ENCODE data around the gene FAM3A.
A peak's percentile ranks its signal among the peaks of the same experiment; 100 is the strongest.

The FAM3A gene

DNA sequence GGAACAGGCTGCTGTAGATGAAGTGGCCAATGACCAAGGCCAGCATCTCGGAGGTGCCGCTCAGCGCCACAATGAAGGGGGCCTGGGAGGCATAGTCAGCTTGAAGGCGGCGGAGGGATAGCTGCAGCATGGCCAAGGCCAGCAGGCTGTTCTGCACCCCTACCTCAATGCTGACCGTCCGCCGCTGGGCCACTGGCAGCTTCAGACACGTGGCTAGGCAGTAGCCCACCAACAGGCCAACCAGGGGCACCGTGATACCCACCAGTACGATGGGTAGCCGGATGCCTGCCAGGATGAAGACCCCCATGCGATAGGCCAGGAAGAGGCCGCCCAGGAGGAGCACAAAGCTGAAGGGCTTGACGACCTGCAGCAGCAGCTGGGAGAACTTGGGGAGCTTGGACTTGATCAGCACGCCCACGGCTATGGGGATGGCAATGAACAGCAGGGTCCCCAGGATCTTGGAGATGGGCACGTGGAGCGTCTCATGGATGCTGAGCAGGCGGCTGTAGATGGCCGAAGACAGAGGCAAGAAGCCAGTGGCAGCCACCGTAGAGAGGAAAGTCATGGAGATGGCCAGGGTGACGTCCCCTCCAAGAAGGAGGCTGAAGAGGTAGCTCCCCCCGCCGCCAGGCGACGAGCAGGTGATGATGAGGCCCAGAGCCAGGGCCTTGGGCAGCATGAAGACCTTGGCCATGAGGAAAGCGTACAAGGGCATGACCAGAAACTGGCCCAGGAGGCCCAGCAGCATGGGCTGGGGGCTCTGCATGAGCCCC lies 28.3 kb downstream of the FAM3A start:
- Histone ChIP-seq H2AFZ (ENCODE audit: low read length) (no peak overlapping the region), H3K27me3 (replicated peaks; ENCODE audit: insufficient read depth, low read length) (no peaks in the 10 kb centered on the region), H3F3A (ENCODE audit: insufficient read depth, low read length) (peaks cover 3% of the 10 kb centered on the region), H3K4me3 (ENCODE audit: low read length) (no peak overlapping the region), H3K4me2 (ENCODE audit: low read depth, low read length) (no peak overlapping the region), H3K79me2 (ENCODE audit: low read length) (peaks cover 32% of the 10 kb centered on the region), H3K4me1 (ENCODE audit: low read length) (0 out of 2 replicates have a peak, but pooled peaks cover 4% of the 10 kb centered on the region), H3K9ac (ENCODE audit: low read length) (no peak overlapping the region), H3K27ac (ENCODE audit: low read length) (no peak overlapping the region), H4K20me1 (ENCODE audit: insufficient read depth, low read length) (no peaks in the 10 kb centered on the region), H3K9me3 (replicated peaks; ENCODE audit: insufficient read depth, low read length) (no peaks in the 10 kb centered on the region), H3K9me2 (replicated peaks; ENCODE audit: insufficient read depth, low read length) (no peaks in the 10 kb centered on the region), H3K36me3 (replicated peaks; ENCODE audit: insufficient read depth, low read length) (no peaks in the 10 kb centered on the region; the same call in 1 of the 2 replicates)
- TF ChIP-seq EZH2 (optimal IDR thresholded peaks at IDR 0.05; ENCODE audit: low read depth, low read length) (no peak), EZH2phosphoT487 (IDR thresholded peaks at IDR 0.05; ENCODE audit: low read length) (no peak)
- TF ChIP-seq, protein P1, sequence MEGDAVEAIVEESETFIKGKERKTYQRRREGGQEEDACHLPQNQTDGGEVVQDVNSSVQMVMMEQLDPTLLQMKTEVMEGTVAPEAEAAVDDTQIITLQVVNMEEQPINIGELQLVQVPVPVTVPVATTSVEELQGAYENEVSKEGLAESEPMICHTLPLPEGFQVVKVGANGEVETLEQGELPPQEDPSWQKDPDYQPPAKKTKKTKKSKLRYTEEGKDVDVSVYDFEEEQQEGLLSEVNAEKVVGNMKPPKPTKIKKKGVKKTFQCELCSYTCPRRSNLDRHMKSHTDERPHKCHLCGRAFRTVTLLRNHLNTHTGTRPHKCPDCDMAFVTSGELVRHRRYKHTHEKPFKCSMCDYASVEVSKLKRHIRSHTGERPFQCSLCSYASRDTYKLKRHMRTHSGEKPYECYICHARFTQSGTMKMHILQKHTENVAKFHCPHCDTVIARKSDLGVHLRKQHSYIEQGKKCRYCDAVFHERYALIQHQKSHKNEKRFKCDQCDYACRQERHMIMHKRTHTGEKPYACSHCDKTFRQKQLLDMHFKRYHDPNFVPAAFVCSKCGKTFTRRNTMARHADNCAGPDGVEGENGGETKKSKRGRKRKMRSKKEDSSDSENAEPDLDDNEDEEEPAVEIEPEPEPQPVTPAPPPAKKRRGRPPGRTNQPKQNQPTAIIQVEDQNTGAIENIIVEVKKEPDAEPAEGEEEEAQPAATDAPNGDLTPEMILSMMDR (IDR thresholded peaks at IDR 0.05; ENCODE audit: low read length): no peak
- DNase-seq: no peak

DNA sequence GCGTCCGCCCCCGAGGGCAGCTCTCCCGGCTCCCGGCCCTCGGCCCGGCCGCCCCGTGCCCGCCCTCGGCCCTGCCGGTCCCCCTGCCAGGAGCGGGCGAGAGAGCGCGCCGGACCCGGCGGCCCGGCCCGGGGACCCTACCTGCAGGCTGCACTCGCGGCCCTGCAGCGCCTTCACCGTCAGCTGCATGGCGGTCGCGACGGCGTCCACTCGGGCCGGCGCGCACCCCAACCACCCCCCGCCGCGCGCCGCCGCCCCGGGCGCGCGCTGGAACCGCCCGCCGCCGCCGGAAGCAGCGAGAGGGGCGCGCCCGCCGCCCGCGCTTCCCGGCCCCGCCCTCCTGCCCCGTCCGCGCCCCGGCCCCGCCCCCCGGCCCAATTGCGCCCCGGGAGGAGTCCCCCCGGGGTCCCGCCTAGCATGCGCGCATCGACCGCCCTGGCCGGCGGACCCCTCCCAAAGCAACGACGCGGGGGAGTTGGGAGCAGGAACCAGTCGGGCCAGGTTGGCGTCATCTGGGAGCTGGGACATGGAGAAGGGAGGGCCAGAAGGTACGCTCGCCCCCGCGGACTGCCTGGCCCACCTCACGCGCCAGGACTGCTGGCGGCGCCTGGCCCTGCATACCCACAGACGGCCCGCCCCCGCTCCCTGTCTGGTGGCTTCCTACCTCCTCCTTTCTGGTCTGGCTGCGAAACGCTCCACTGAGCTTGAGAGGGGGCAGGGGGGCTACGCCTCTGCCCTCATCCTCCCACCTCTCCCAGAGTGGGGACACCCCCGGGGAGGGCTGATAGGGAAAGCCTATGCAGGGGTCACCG lies 29.4 kb downstream of the FAM3A start, which contains the start of gene UBL4A:
UBL4A (minus strand) TSS at position 220 of the 812 bp plus-strand sequence; CDS start at position 189, 31 bp downstream.
- TF ChIP-seq EZH2phosphoT487 (IDR thresholded peaks at IDR 0.05; ENCODE audit: low read length): no peak
- TF ChIP-seq EZH2 (optimal IDR thresholded peaks at IDR 0.05; ENCODE audit: low read depth, low read length): no peak
- TF ChIP-seq, protein P1 (IDR thresholded peaks at IDR 0.05; ENCODE audit: low read length): no peak
- no peaks in the 10 kb centered on the region for H3K9me2 ChIP-seq (replicated peaks; ENCODE audit: insufficient read depth, low read length)
- H3K4me2 ChIP-seq (ENCODE audit: low read depth, low read length): peak within 1 kb of the TSS; percentile 70
- peak within 1 kb of the TSS; percentile 78 for H3K9ac ChIP-seq (ENCODE audit: low read length)
- H2AFZ ChIP-seq (ENCODE audit: low read length): no peak within 1 kb of the TSS
- H3K27ac ChIP-seq (ENCODE audit: low read length): 0 out of 2 replicates have a peak within 1 kb of the TSS, but pooled peaks have one; percentile 13
- H3K4me1 ChIP-seq (ENCODE audit: low read length): 0 out of 2 replicates have a peak, but pooled peaks cover 4% of the 10 kb centered on the region
- DNase-seq: peak; percentile 41
- H3K27me3 ChIP-seq (replicated peaks; ENCODE audit: insufficient read depth, low read length): no peaks in the 10 kb centered on the region
- H3K36me3 ChIP-seq (replicated peaks; ENCODE audit: insufficient read depth, low read length): no peaks in the 10 kb centered on the region; the same call in 1 of the 2 replicates
- peak within 1 kb of the TSS; percentile 65 for H3K4me3 ChIP-seq (ENCODE audit: low read length)
- H3K9me3 ChIP-seq (replicated peaks; ENCODE audit: insufficient read depth, low read length): no peaks in the 10 kb centered on the region
- H3F3A ChIP-seq (ENCODE audit: insufficient read depth, low read length): peaks cover 3% of the 10 kb centered on the region
- no peaks in the 10 kb centered on the region for H4K20me1 ChIP-seq (ENCODE audit: insufficient read depth, low read length)
- peaks cover 32% of the 10 kb centered on the region for H3K79me2 ChIP-seq (ENCODE audit: low read length)

DNA sequence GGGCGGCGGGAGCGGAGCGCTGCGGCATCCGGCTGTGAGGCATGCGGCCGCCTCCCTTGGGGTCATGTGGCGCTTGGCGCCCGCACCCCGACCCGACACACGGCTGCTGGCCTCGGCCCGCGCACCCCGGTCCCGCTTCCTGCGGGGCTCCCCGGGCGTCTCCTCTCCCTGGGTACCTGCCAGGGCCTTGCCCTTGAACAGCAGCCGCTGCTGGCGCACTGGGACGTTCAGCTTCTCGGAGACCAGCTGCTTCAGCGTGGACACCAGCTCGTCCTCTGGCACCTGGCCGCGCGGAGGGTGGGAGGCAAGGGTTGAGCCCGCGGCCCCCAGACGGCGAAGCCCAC lies 30.0 kb downstream of the FAM3A start:
- peak overlapping the region; percentile 78 for H3K9ac ChIP-seq (ENCODE audit: low read length)
- H3K4me2 ChIP-seq (ENCODE audit: low read depth, low read length): peak overlapping the region; percentile 70
- no peaks in the 10 kb centered on the region for H3K27me3 ChIP-seq (replicated peaks; ENCODE audit: insufficient read depth, low read length)
- H3K79me2 ChIP-seq (ENCODE audit: low read length): peaks cover 32% of the 10 kb centered on the region
- peak; percentile 18 for DNase-seq
- H3K9me2 ChIP-seq (replicated peaks; ENCODE audit: insufficient read depth, low read length): no peaks in the 10 kb centered on the region
- H3K4me3 ChIP-seq (ENCODE audit: low read length): peak overlapping the region; percentile 65
- TF ChIP-seq EZH2 (optimal IDR thresholded peaks at IDR 0.05; ENCODE audit: low read depth, low read length): no peak
- no peak for TF ChIP-seq EZH2phosphoT487 (IDR thresholded peaks at IDR 0.05; ENCODE audit: low read length)
- TF ChIP-seq, protein P1 (IDR thresholded peaks at IDR 0.05; ENCODE audit: low read length): no peak
- 0 out of 2 replicates have a peak, but pooled peaks cover 4% of the 10 kb centered on the region for H3K4me1 ChIP-seq (ENCODE audit: low read length)
- no peak overlapping the region for H2AFZ ChIP-seq (ENCODE audit: low read length)
- H3K9me3 ChIP-seq (replicated peaks; ENCODE audit: insufficient read depth, low read length): no peaks in the 10 kb centered on the region
- no peaks in the 10 kb centered on the region for H4K20me1 ChIP-seq (ENCODE audit: insufficient read depth, low read length)
- H3F3A ChIP-seq (ENCODE audit: insufficient read depth, low read length): peaks cover 3% of the 10 kb centered on the region
- 0 out of 2 replicates have a peak overlapping the region, but pooled peaks have one; percentile 13 for H3K27ac ChIP-seq (ENCODE audit: low read length)
- no peaks in the 10 kb centered on the region; the same call in 1 of the 2 replicates for H3K36me3 ChIP-seq (replicated peaks; ENCODE audit: insufficient read depth, low read length)

Data from MM.1S (cell line).